ENCODE measurements around the gene SPSB2.
"Not testable (repeated sequence)": the region's sequence is repeated elsewhere in the genome, so short reads cannot be mapped to it uniquely, and the experiment has no call there.

Gene SPSB2

GRCh38 chr12:6879824-6880223, 6.7 kb upstream of the SPSB2 start:
- not testable (repeated sequence) for H3K4me3 ChIP-seq (ENCODE audit: low read depth, low read length); DNase-seq (ENCODE audit: low read depth)

GRCh38 chr12:6874015-6874368, 889 bp upstream of the SPSB2 start:
- DNase-seq (ENCODE audit: low read depth), result not testable (repeated sequence)
- H3K4me3 ChIP-seq (ENCODE audit: low read depth, low read length), result peak overlapping the region; percentile 62

GRCh38 chr12:6872073-6873048, 742 bp downstream of the SPSB2 start:
- H3K4me3 ChIP-seq (ENCODE audit: low read depth, low read length), result peak overlapping the region; percentile 62
- peak; percentile 25 for DNase-seq (ENCODE audit: low read depth)

- H3K4me3 ChIP-seq (ENCODE audit: low read depth, low read length), result peak overlapping the region; percentile 62
- no peak for DNase-seq (ENCODE audit: low read depth)
Measured at GRCh38 chr12:6871052-6871957, 1.8 kb downstream of the SPSB2 start.

GRCh38 chr12:6870304-6870703, 2.8 kb downstream of the SPSB2 start:
- not testable (repeated sequence) for DNase-seq (ENCODE audit: low read depth); H3K4me3 ChIP-seq (ENCODE audit: low read depth, low read length)

GRCh38 chr12:6869049-6870021, 3.8 kb downstream of the SPSB2 start:
- no peak for DNase-seq (ENCODE audit: low read depth)
- H3K4me3 ChIP-seq (ENCODE audit: low read depth, low read length), result peak overlapping the region; percentile 83

- no peak for DNase-seq (ENCODE audit: low read depth)
Measured at GRCh38 chr12:6868211-6869048, 4.7 kb downstream of the SPSB2 start.

GRCh38 chr12:6867413-6868210, 5.5 kb downstream of the SPSB2 start, which contains the start of gene TPI1:
TSS of gene TPI1 (plus strand) at chr12:6867531. CDS start at chr12:6867567, 36 bp downstream.
- no peak for DNase-seq (ENCODE audit: low read depth)
- peak within 1 kb of the TSS; percentile 83 for H3K4me3 ChIP-seq (ENCODE audit: low read depth, low read length)

More at GRCh38 chr12:6868211-6869048, 4.7 kb downstream of the SPSB2 start:
- H3K4me3 ChIP-seq (ENCODE audit: low read depth, low read length), result peak overlapping the region; percentile 83

- peak overlapping the region; percentile 83 for H3K4me3 ChIP-seq (ENCODE audit: low read depth, low read length)
- no peak for DNase-seq (ENCODE audit: low read depth)
Measured at GRCh38 chr12:6866920-6867412, 6.1 kb downstream of the SPSB2 start.

GRCh38 chr12:6866163-6866919, 6.8 kb downstream of the SPSB2 start:
- DNase-seq (ENCODE audit: low read depth), result no peak
- peak overlapping the region; percentile 83 for H3K4me3 ChIP-seq (ENCODE audit: low read depth, low read length)

- DNase-seq (ENCODE audit: low read depth); H3K4me3 ChIP-seq (ENCODE audit: low read depth, low read length): not testable (repeated sequence)
Measured at GRCh38 chr12:6865307-6865706, 7.8 kb downstream of the SPSB2 start.

GRCh38 chr12:6863586-6864321, 9.3 kb downstream of the SPSB2 start:
- DNase-seq (ENCODE audit: low read depth), result no peak
- H3K4me3 ChIP-seq (ENCODE audit: low read depth, low read length), result no peak overlapping the region

- no peak for DNase-seq (ENCODE audit: low read depth)
- no peak overlapping the region for H3K4me3 ChIP-seq (ENCODE audit: low read depth, low read length)
Measured at GRCh38 chr12:6863033-6863432, 10.1 kb downstream of the SPSB2 start.

- no peak overlapping the region for H3K4me3 ChIP-seq (ENCODE audit: low read depth, low read length)
- no peak for DNase-seq (ENCODE audit: low read depth)
Measured at GRCh38 chr12:6861391-6861790, 11.7 kb downstream of the SPSB2 start.

- H3K4me3 ChIP-seq (ENCODE audit: low read depth, low read length), result no peak overlapping the region
- DNase-seq (ENCODE audit: low read depth), result no peak
Measured at GRCh38 chr12:6860942-6861341, 12.2 kb downstream of the SPSB2 start.

- DNase-seq (ENCODE audit: low read depth), result no peak
- no peak overlapping the region for H3K4me3 ChIP-seq (ENCODE audit: low read depth, low read length)
Measured at GRCh38 chr12:6860116-6860515, 13.0 kb downstream of the SPSB2 start.

All from skeletal muscle cell (primary cell).